HepG2 (cell line): ENCODE data around the gene LHPP. TPM values are rescaled to one million over a fixed set of nuclear protein-coding genes. Genes with fewer than 3 reads are reported as not detected.

ENCODE experiments used
- ATAC-seq: fragments of 200-7000 bp; cut with Tn5 transposase; 3 replicates; pipeline ENCODE4 v1.9.1; 2020; ENCODE audit warnings: mild to moderate bottlenecking, moderate library complexity
- BruUV-seq: library from RNA; stranded (reverse); fragments of 400-500 nt; replicated peaks from 2 replicates; lab custom pipeline; 2021; lab: Mats Ljungman, UMichigan
- CTCF ChIA-PET: fragments of 300-600 bp; formaldehyde crosslinking; extraction: SDS; loops from one replicate; lab custom pipeline; 2021; ENCODE audit warnings: low total read pairs, inconsistent platforms, low intra/inter-chr PET ratio; lab: Yijun Ruan, JAX
- POLR2A ChIA-PET: fragments of 350-600 bp; sonication (Branson Sonifier 250); formaldehyde crosslinking; loops from one replicate; lab custom pipeline; 2020; ENCODE audit warnings: antibody characterized with exemption, inconsistent platforms; lab: Yijun Ruan, JAX
- DNase-seq: peaks from one replicate; pipeline ENCODE4 v3.0.0-alpha.2; 2015; ENCODE audit warnings: low spot score
- FAIRE-seq: peaks from 3 replicates; lab custom pipeline; 2011; peaks lifted over from hg19 to GRCh38; lab: Jason Lieb, UNC
- H2AFZ ChIP-seq: one replicate; pipeline ENCODE4 v1.6.1; 2011; ENCODE audit warnings: low read length, inconsistent platforms
- H3K27ac ChIP-seq: fragments of 300-600 bp; 3 replicates; pipeline ENCODE4 v1.8.0; 2011; ENCODE audit warnings: mixed run types, mild to moderate bottlenecking, mixed read lengths, low read length, inconsistent platforms; ENCODE audit not compliant: insufficient read depth; ENCODE audit errors: extremely low read length
- H3K27me3 ChIP-seq, 2 experiments: fragments of 200-600 bp in 1 of 2; 2 replicates in 1 of 2; 3 replicates in 1 of 2; pipeline versions ENCODE4 v1.6.0 to v1.8.0; 2011; ENCODE audit warnings: low read length in 2 of 2, mild to moderate bottlenecking in 2 of 2, moderate library complexity in 2 of 2, inconsistent platforms in 1 of 2; ENCODE audit not compliant: insufficient read depth in 2 of 2, control insufficient read depth in 1 of 2
- H3K36me3 ChIP-seq, 2 experiments: fragments of 200-600 bp in 1 of 2; replicated peaks in 1 of 2; 2 replicates in 1 of 2; 3 replicates in 1 of 2; pipeline versions ENCODE4 v1.5.1 to v1.8.0; 2011; ENCODE audit warnings: low read length in 2 of 2, inconsistent platforms in 1 of 2; ENCODE audit not compliant: insufficient read depth in 2 of 2, control insufficient read depth in 1 of 2
- H3K4me1 ChIP-seq: 2 replicates; pipeline ENCODE4 v1.5.1; 2012; ENCODE audit warnings: low read length, inconsistent platforms; ENCODE audit not compliant: insufficient read depth
- H3K4me2 ChIP-seq: 2 replicates; pipeline ENCODE4 v1.6.0; 2011; ENCODE audit warnings: low read depth, low read length, inconsistent platforms
- H3K4me3 ChIP-seq, 3 experiments: fragments of 200-600 bp in 1 of 3; sonication (generic), shearing (Covaris generic) in 1 of 3; replicated peaks in 1 of 3; 2 replicates each; pipeline ENCODE4 v1.5.1; 2011 to 2016; ENCODE audit warnings: low read length in 3 of 3, inconsistent platforms in 2 of 3, low read depth in 2 of 3, mild to moderate bottlenecking in 2 of 3, control low read depth in 1 of 3, mixed read lengths in 1 of 3; ENCODE audit not compliant: insufficient read depth in 1 of 3
- H3K79me2 ChIP-seq: one replicate; pipeline ENCODE4 v1.6.1; 2011; ENCODE audit warnings: low read length, inconsistent platforms; ENCODE audit not compliant: insufficient read depth
- H3K9ac ChIP-seq: 2 replicates; pipeline ENCODE4 v1.6.0; 2011; ENCODE audit warnings: mild to moderate bottlenecking, low read depth, low read length, inconsistent platforms; ENCODE audit not compliant: insufficient read depth
- H3K9me3 ChIP-seq: 2 replicates; pipeline ENCODE4 v1.5.1; 2012; ENCODE audit warnings: mild to moderate bottlenecking, low read length
- H4K20me1 ChIP-seq: 2 replicates; pipeline ENCODE4 v1.6.0; 2011; ENCODE audit warnings: inconsistent platforms, mild to moderate bottlenecking, low read length, moderate library complexity; ENCODE audit not compliant: insufficient read depth
- EHMT2 ChIP-seq: fragments of 200-600 bp; sonication (generic); IDR thresholded peaks from 2 replicates; pipeline ENCODE4 v1.7.0; 2017; ENCODE audit warnings: antibody characterized with exemption, low read depth, low read length, borderline replicate concordance
- LBX2 ChIP-seq: sonication (generic); formaldehyde crosslinking; IDR thresholded peaks from 2 replicates; pipeline ENCODE4 v1.5.0; 2020; ENCODE audit warnings: missing genetic modification reagents, mild to moderate bottlenecking, borderline replicate concordance
- MAFF ChIP-seq: IDR thresholded peaks from 2 replicates; pipeline ENCODE4 v1.6.1; 2011; ENCODE audit warnings: low read depth, low read length, improper control_type of control experiment
- MAZ ChIP-seq, 2 experiments: sonication (generic) in 1 of 2; formaldehyde crosslinking in 1 of 2; IDR thresholded peaks; 2 replicates each; pipeline versions ENCODE4 v1.5.0 to v1.6.1; 2012 to 2020; ENCODE audit warnings: low read depth in 2 of 2, mild to moderate bottlenecking in 2 of 2, borderline replicate concordance in 1 of 2, improper control_type of control experiment in 1 of 2, low read length in 1 of 2, missing genetic modification reagents in 1 of 2, moderate library complexity in 1 of 2
- RELA ChIP-seq: sonication (generic); formaldehyde crosslinking; IDR thresholded peaks from 2 replicates; pipeline ENCODE4 v1.4.0; 2020; ENCODE audit warnings: missing genetic modification reagents
- RXRA ChIP-seq: sonication (generic); formaldehyde crosslinking; IDR thresholded peaks from 2 replicates; pipeline ENCODE4 v1.5.1; 2020; ENCODE audit warnings: missing genetic modification reagents
- SMC3 ChIP-seq: IDR thresholded peaks from 2 replicates; pipeline ENCODE4 v1.6.1; 2011; ENCODE audit warnings: low read length, improper control_type of control experiment
- ZC3H4 ChIP-seq: sonication (generic); formaldehyde crosslinking; IDR thresholded peaks from 2 replicates; pipeline ENCODE4 v1.4.0; 2020; ENCODE audit warnings: missing genetic modification reagents, borderline replicate concordance
- ZNF253 ChIP-seq: sonication (generic); formaldehyde crosslinking; IDR thresholded peaks from 2 replicates; pipeline ENCODE4 v1.8.0; 2022; ENCODE audit warnings: mild to moderate bottlenecking, missing genetic modification reagents, borderline replicate concordance
- ZSCAN30 ChIP-seq: sonication (generic); formaldehyde crosslinking; IDR thresholded peaks from 2 replicates; pipeline ENCODE4 v1.5.0; 2020; ENCODE audit warnings: mild to moderate bottlenecking, missing genetic modification reagents
- WGBS: methylation state at CpG from one replicate; pipeline ENCODE4 v1.1.6; 2017; ENCODE audit warnings: low lambda C conversion rate; 5-methylcytosine and 5-hydroxymethylcytosine counted together
- in situ Hi-C: cut with HindIII; loops from 2 replicates; pipeline ENCODE4 v1.10.0; 2017; ENCODE audit warnings: low pct_unique_long_range_greater_than_20kb; ENCODE audit not compliant: extremely low pct_ligation_motif_present
- intact Hi-C: fragments of 100-400 bp; cut with micrococcal nuclease; formaldehyde crosslinking; loops from one replicate; pipeline ENCODE4 v1.10.0; 2022; ENCODE audit not compliant: unreplicated experiment
- polyA plus RNA-seq, 8 experiments: library from polyadenylated mRNA; depleted of rRNA in 3 of 8; stranded (reverse) in 7 of 8; unstranded in 1 of 8; fragments of >200 nt; fragmentation: Illumina TruSeq in 4 of 8; extraction: Trizol in 4 of 8; gene quantifications; 2 replicates each; pipeline versions ENCODE4 v1.2.1 to v1.2.3, GENCODE V29; 2011 to 2016; ENCODE audit warnings: low read depth in 4 of 8, missing spikeins in 1 of 8, mixed read lengths in 1 of 8; ENCODE audit not compliant: insufficient read depth in 1 of 8
- total RNA-seq, 5 experiments: library from RNA; depleted of rRNA; stranded (reverse); fragments of >200 nt; fragmentation: Illumina TruSeq; extraction: Trizol; gene quantifications; 2 replicates each; pipeline ENCODE4 v1.2.3, GENCODE V29; 2016; ENCODE audit warnings: low read depth in 1 of 5

Gene LHPP
- total and polyA plus RNA-seq, 2 of the 13 experiments (the other 11 are each of a cell fraction or from before 2014, with no cell fraction given): 5.2 to 13.1 TPM

DNA sequence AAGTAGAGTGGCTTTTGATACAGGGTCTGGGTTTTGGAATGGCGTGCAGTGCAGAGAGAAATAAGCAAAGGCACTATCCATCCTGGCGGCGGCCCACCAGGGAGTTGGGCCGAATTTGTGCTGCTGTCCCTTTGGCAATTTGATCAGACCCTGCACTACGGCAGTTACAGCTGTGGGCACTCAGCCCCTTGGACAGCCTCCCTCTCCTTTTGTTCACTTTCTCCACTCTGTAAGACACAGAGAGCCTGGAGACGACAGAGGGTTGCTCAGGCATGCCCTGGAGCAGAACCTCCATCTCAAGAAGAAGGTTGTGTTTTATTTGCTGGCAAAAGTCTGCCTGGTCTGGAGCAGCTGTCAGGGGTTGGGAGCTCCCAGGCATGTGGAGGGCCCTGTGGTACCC lies 55.8 kb downstream of the LHPP start:
- Histone ChIP-seq H3K4me3 (no peak overlapping the region), H3K4me1 (peaks cover 1% of the 10 kb centered on the region; the same call in 1 of the 2 replicates), H4K20me1 (peaks cover 3% of the 10 kb centered on the region; the same call in 1 of the 2 replicates), H2AFZ (no peak overlapping the region), H3K36me3 (no peaks in the 10 kb centered on the region), H3K4me2 (no peak overlapping the region), H3K9ac (no peak overlapping the region), H3K27ac (no peak overlapping the region), H3K79me2 (no peaks in the 10 kb centered on the region), H3K27me3 (no peaks in the 10 kb centered on the region; a peak in 1 of 5 replicates), H3K9me3 (no peaks in the 10 kb centered on the region)
- TF ChIP-seq RELA (CRISPR knock-in tag) (no peak), SMC3 (no peak), EHMT2 (no peak), ZC3H4 (no peak), LBX2 (CRISPR knock-in tag) (no peak), RXRA (CRISPR knock-in tag) (no peak), ZNF253 (CRISPR knock-in tag) (no peak), MAFF (no peak), MAZ (IDR thresholded peaks at IDR 0.05; ENCODE audit: borderline replicate concordance, low read depth, low read length) (no peak), MAZ (CRISPR knock-in tag; IDR thresholded peaks at IDR 0.05; ENCODE audit: low read depth) (no peak), ZSCAN30 (CRISPR knock-in tag) (no peak)
- no TSS peak for BruUV-seq
- FAIRE-seq (no peak), DNase-seq (no peak), ATAC-seq (no peak)
- CTCF ChIA-PET: no interaction called here
- POLR2A ChIA-PET: no interaction called here
- 78% methylated on average over 5 of the region's 6 CpGs for WGBS
- intact Hi-C loops: no loop called here
- in situ Hi-C loops: no loop called here
